HepG2 (cell line): ENCODE data around the gene RELL2. TPM values are rescaled to one million over a fixed set of nuclear protein-coding genes. Genes with fewer than 3 reads are reported as not detected.

Experiments used
- HOXA9 ChIP-seq: sonication (generic); formaldehyde crosslinking; IDR thresholded peaks from 2 replicates; pipeline ENCODE4 v1.8.1; 2022; ENCODE audit warnings: missing genetic modification reagents, mild to moderate bottlenecking, moderate library complexity, borderline replicate concordance
- KMT2A ChIP-seq: sonication (generic); formaldehyde crosslinking; IDR thresholded peaks from 2 replicates; pipeline ENCODE4 v1.4.0; 2020; ENCODE audit warnings: missing genetic modification reagents
- MAF1 ChIP-seq: sonication (generic); formaldehyde crosslinking; IDR thresholded peaks from 2 replicates; pipeline ENCODE4 v1.5.0; 2020; ENCODE audit warnings: missing genetic modification reagents, borderline replicate concordance
- MBNL3 ChIP-seq: fragments of 250-450 bp; sonication (Bioruptor Pico); conservative IDR thresholded peaks from 2 replicates; pipeline ENCODE4 v1.8.0; 2022; ENCODE audit warnings: mild to moderate bottlenecking, inconsistent platforms
- RAD21 ChIP-seq: fragments of 450-650 bp; formaldehyde crosslinking; IDR thresholded peaks from 2 replicates; pipeline ENCODE4 v1.5.0; 2020; ENCODE audit warnings: mild to moderate bottlenecking
- ZNF552 ChIP-seq: sonication (generic); formaldehyde crosslinking; IDR thresholded peaks from 2 replicates; pipeline ENCODE4 v1.9.0; 2022; ENCODE audit warnings: missing genetic modification reagents, mild to moderate bottlenecking, borderline replicate concordance
- ZNF644 ChIP-seq: IDR thresholded peaks from 2 replicates; pipeline ENCODE4 v1.6.1; 2016; ENCODE audit warnings: low read depth
- ZNF709 ChIP-seq: sonication (generic); formaldehyde crosslinking; IDR thresholded peaks from 2 replicates; pipeline ENCODE4 v1.5.0; 2020; ENCODE audit warnings: mild to moderate bottlenecking, missing genetic modification reagents
- polyA plus RNA-seq, 8 experiments: library from polyadenylated mRNA; depleted of rRNA in 3 of 8; stranded (reverse) in 7 of 8; unstranded in 1 of 8; fragments of >200 nt; fragmentation: Illumina TruSeq in 4 of 8; extraction: Trizol in 4 of 8; gene quantifications; 2 replicates each; pipeline versions ENCODE4 v1.2.1 to v1.2.3, GENCODE V29; 2011 to 2016; ENCODE audit warnings: low read depth in 4 of 8, missing spikeins in 1 of 8, mixed read lengths in 1 of 8; ENCODE audit not compliant: insufficient read depth in 1 of 8
- total RNA-seq, 5 experiments: library from RNA; depleted of rRNA; stranded (reverse); fragments of >200 nt; fragmentation: Illumina TruSeq; extraction: Trizol; gene quantifications; 2 replicates each; pipeline ENCODE4 v1.2.3, GENCODE V29; 2016; ENCODE audit warnings: low read depth in 1 of 5
- TF ChIP-seq, protein P1 (sequence below): IDR thresholded peaks from 2 replicates; pipeline ENCODE4 v1.4.0; 2020; ENCODE audit warnings: mild to moderate bottlenecking, missing genetic modification reagents
- TF ChIP-seq, protein P2 (sequence below): sonication (generic); formaldehyde crosslinking; IDR thresholded peaks from 2 replicates; pipeline ENCODE4 v1.4.0; 2020; ENCODE audit warnings: missing genetic modification reagents
- TF ChIP-seq, protein P3 (sequence below): sonication (generic); formaldehyde crosslinking; IDR thresholded peaks from 2 replicates; pipeline ENCODE4 v1.9.0; 2021; ENCODE audit warnings: missing genetic modification reagents, borderline replicate concordance
- TF ChIP-seq, protein P4 (sequence below), 2 experiments: fragments of 450-650 bp in 1 of 2; sonication (generic) in 1 of 2; formaldehyde crosslinking in 1 of 2; IDR thresholded peaks; 2 replicates each; pipeline versions ENCODE4 v1.6.1 to v1.8.0; 2016 to 2022; ENCODE audit warnings: antibody characterized with exemption in 1 of 2, mild to moderate bottlenecking in 1 of 2, missing genetic modification reagents in 1 of 2

Gene RELL2
- total and polyA plus RNA-seq, 2 of the 13 experiments (the other 11 are each of a cell fraction or from before 2014, with no cell fraction given): 6.4 to 8.3 TPM

DNA sequence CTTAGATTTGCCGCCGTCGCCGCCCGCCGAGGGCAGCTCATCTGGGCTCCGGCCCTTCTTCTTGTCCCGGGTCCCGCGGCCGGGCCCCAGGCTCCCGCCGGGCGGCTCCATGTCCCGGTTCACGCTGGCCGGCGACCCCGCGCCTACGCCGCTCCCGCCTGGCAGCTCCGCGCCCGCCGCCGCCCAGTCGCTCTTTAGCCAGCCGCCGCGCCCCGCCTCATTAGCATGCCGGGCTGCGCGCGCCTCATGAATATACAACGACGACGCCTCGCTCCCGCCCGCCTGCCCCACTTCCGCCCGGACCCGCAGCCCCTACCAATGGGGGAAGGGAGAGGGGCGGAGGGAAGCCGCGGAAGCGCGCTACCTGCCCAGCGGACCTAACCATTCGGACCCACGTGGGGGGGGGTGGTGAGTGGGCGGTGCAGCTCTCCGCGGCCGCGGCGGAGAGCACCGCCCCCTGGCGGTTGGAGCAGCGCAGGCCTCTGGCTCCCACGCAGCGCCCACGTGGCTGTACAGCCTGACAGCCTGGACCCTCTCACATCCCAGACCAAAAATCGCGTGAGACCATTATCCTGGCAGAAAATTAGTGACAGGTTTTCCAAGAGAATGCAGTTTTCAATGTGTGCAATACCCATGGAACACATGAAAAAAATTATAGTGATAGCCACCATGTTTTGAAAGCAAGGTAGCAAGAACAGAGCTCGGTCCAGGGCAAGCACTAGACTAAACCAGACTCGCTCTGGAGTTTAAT, 17.8 kb upstream of the RELL2 start, which contains the start of gene DIAPH1 (continued):
- TF ChIP-seq, protein P1, sequence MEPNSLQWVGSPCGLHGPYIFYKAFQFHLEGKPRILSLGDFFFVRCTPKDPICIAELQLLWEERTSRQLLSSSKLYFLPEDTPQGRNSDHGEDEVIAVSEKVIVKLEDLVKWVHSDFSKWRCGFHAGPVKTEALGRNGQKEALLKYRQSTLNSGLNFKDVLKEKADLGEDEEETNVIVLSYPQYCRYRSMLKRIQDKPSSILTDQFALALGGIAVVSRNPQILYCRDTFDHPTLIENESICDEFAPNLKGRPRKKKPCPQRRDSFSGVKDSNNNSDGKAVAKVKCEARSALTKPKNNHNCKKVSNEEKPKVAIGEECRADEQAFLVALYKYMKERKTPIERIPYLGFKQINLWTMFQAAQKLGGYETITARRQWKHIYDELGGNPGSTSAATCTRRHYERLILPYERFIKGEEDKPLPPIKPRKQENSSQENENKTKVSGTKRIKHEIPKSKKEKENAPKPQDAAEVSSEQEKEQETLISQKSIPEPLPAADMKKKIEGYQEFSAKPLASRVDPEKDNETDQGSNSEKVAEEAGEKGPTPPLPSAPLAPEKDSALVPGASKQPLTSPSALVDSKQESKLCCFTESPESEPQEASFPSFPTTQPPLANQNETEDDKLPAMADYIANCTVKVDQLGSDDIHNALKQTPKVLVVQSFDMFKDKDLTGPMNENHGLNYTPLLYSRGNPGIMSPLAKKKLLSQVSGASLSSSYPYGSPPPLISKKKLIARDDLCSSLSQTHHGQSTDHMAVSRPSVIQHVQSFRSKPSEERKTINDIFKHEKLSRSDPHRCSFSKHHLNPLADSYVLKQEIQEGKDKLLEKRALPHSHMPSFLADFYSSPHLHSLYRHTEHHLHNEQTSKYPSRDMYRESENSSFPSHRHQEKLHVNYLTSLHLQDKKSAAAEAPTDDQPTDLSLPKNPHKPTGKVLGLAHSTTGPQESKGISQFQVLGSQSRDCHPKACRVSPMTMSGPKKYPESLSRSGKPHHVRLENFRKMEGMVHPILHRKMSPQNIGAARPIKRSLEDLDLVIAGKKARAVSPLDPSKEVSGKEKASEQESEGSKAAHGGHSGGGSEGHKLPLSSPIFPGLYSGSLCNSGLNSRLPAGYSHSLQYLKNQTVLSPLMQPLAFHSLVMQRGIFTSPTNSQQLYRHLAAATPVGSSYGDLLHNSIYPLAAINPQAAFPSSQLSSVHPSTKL (CRISPR knock-in tag): peak; percentile 77
- TF ChIP-seq MAF1 (CRISPR knock-in tag): no peak
- TF ChIP-seq RAD21 (CRISPR knock-in tag): peak; percentile 99
- TF ChIP-seq, protein P2, sequence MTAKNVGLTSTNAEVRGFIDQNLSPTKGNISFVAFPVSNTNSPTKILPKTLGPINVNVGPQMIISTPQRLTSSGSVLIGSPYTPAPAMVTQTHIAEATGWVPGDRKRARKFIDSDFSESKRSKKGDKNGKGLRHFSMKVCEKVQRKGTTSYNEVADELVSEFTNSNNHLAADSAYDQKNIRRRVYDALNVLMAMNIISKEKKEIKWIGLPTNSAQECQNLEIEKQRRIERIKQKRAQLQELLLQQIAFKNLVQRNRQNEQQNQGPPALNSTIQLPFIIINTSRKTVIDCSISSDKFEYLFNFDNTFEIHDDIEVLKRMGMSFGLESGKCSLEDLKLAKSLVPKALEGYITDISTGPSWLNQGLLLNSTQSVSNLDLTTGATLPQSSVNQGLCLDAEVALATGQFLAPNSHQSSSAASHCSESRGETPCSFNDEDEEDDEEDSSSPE: peak; percentile 89
- no peak for TF ChIP-seq MBNL3
- TF ChIP-seq ZNF644 (CRISPR knock-in tag): no peak
- TF ChIP-seq ZNF709 (CRISPR knock-in tag): peak; percentile 75
- TF ChIP-seq HOXA9 (CRISPR knock-in tag): no peak
- TF ChIP-seq, protein P3, sequence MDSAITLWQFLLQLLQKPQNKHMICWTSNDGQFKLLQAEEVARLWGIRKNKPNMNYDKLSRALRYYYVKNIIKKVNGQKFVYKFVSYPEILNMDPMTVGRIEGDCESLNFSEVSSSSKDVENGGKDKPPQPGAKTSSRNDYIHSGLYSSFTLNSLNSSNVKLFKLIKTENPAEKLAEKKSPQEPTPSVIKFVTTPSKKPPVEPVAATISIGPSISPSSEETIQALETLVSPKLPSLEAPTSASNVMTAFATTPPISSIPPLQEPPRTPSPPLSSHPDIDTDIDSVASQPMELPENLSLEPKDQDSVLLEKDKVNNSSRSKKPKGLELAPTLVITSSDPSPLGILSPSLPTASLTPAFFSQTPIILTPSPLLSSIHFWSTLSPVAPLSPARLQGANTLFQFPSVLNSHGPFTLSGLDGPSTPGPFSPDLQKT (CRISPR knock-in tag): 0 out of 2 replicates have a peak, but pooled peaks have one; percentile 23
- peak; percentile 46; the same call in 1 of the 2 replicates for TF ChIP-seq KMT2A (CRISPR knock-in tag)
- TF ChIP-seq, protein P4, sequence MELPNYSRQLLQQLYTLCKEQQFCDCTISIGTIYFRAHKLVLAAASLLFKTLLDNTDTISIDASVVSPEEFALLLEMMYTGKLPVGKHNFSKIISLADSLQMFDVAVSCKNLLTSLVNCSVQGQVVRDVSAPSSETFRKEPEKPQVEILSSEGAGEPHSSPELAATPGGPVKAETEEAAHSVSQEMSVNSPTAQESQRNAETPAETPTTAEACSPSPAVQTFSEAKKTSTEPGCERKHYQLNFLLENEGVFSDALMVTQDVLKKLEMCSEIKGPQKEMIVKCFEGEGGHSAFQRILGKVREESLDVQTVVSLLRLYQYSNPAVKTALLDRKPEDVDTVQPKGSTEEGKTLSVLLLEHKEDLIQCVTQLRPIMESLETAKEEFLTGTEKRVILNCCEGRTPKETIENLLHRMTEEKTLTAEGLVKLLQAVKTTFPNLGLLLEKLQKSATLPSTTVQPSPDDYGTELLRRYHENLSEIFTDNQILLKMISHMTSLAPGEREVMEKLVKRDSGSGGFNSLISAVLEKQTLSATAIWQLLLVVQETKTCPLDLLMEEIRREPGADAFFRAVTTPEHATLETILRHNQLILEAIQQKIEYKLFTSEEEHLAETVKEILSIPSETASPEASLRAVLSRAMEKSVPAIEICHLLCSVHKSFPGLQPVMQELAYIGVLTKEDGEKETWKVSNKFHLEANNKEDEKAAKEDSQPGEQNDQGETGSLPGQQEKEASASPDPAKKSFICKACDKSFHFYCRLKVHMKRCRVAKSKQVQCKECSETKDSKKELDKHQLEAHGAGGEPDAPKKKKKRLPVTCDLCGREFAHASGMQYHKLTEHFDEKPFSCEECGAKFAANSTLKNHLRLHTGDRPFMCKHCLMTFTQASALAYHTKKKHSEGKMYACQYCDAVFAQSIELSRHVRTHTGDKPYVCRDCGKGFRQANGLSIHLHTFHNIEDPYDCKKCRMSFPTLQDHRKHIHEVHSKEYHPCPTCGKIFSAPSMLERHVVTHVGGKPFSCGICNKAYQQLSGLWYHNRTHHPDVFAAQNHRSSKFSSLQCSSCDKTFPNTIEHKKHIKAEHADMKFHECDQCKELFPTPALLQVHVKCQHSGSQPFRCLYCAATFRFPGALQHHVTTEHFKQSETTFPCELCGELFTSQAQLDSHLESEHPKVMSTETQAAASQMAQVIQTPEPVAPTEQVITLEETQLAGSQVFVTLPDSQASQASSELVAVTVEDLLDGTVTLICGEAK (IDR thresholded peaks at IDR 0.05): no peak
- TF ChIP-seq, protein P4 (CRISPR knock-in tag; IDR thresholded peaks at IDR 0.05): peak; percentile 51; the same call in 1 of the 2 replicates
- TF ChIP-seq ZNF552 (CRISPR knock-in tag): 0 out of 2 replicates have a peak, but pooled peaks have one; percentile 65
